ENCODE data around the gene DUSP14.

Gene DUSP14

GRCh38 chr17:37541880-37542660 is 52.4 kb downstream of the DUSP14 start:
- no peak for TF ChIP-seq TAF1 (IDR thresholded peaks at IDR 0.05; ENCODE audit: borderline replicate concordance, insufficient read depth, low read length)
- no peak for TF ChIP-seq FOXP2 (optimal IDR thresholded peaks at IDR 0.05; ENCODE audit: borderline replicate concordance, extremely low read depth, extremely low read length, insufficient read depth)
- TF ChIP-seq SIN3A (IDR thresholded peaks at IDR 0.05; ENCODE audit: borderline replicate concordance, insufficient read depth, low read length) = no peak
- no peak for TF ChIP-seq REST (IDR thresholded peaks at IDR 0.05; ENCODE audit: insufficient read depth in 1 of 2, low read depth in 2 of 2, low read length in 2 of 2)

DNA sequence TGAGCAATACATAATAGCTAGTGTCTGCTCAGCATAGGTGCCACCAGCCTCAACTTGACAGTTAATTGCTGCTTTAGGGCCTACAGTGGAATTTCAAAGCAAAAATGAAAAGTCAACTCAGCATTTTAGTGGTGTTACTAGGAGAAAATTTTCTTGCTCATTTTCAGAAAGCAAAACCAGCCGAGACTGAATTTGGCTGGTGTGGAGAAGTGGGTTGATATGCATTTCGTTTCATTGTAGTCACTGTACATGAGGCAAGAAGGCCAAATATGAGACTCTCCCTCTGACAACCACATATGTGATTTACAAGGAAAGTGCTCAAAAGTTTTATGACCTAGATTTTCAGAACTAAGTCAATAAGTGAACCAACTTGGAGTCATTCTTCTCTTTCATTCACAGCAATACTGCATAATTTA is 54.0 kb downstream of the DUSP14 start:
- no peak for TF ChIP-seq REST (IDR thresholded peaks at IDR 0.05; ENCODE audit: insufficient read depth in 1 of 2, low read depth in 2 of 2, low read length in 2 of 2)
- no peak for TF ChIP-seq POLR2AphosphoS5 (IDR thresholded peaks at IDR 0.05; ENCODE audit: low read depth, low read length)
- no peak for TF ChIP-seq TAF1 (IDR thresholded peaks at IDR 0.05; ENCODE audit: borderline replicate concordance, insufficient read depth, low read length)
- TF ChIP-seq SIN3A (IDR thresholded peaks at IDR 0.05; ENCODE audit: borderline replicate concordance, insufficient read depth, low read length) = no peak
- no peak for TF ChIP-seq FOXP2 (optimal IDR thresholded peaks at IDR 0.05; ENCODE audit: borderline replicate concordance, extremely low read depth, extremely low read length, insufficient read depth)

DNA sequence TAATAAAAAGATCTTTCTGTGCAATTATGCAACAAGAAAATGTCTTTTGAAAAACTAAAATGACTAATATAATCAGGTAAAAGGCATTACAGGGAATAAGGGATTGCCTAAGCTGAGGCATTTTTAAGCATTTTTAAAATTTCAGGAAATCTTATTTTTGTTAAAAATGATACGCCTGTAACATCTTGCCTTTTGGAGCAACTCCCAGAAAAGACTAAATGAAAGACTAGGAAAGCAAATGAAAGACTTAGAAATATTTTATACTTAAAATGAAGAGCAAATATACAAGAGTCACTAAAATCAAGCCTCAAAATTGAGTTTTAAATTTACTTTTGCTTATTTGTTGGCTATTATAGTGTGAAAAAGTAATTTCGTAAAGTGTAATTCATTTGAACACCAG is 55.8 kb downstream of the DUSP14 start:
- TF ChIP-seq FOXP2 (optimal IDR thresholded peaks at IDR 0.05; ENCODE audit: borderline replicate concordance, extremely low read depth, extremely low read length, insufficient read depth) = no peak
- no peak for TF ChIP-seq REST (IDR thresholded peaks at IDR 0.05; ENCODE audit: insufficient read depth in 1 of 2, low read depth in 2 of 2, low read length in 2 of 2)
- TF ChIP-seq SIN3A (IDR thresholded peaks at IDR 0.05; ENCODE audit: borderline replicate concordance, insufficient read depth, low read length) = no peak
- no peak for TF ChIP-seq POLR2AphosphoS5 (IDR thresholded peaks at IDR 0.05; ENCODE audit: low read depth, low read length)
- TF ChIP-seq TAF1 (IDR thresholded peaks at IDR 0.05; ENCODE audit: borderline replicate concordance, insufficient read depth, low read length) = no peak

DNA sequence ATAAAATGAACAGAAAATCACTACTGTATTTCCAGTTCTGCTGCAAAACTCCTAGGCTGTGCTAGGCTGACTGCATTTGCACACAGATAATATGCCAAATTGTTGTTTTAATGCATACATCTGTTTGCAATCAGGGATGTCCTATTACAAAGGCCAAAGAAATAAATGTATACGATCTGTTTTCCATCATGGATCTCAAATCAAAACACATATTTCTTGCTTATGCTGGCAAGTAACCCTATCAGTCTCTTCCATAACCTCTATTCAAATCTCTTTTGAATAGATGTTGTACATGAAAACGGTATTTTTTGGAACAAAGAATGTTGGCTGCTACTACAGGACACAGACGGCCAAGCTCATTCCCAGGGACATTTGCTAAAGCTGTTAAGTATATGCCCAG is 56.6 kb downstream of the DUSP14 start:
- no peak for TF ChIP-seq SIN3A (IDR thresholded peaks at IDR 0.05; ENCODE audit: borderline replicate concordance, insufficient read depth, low read length)
- TF ChIP-seq POLR2AphosphoS5 (IDR thresholded peaks at IDR 0.05; ENCODE audit: low read depth, low read length) = no peak
- TF ChIP-seq REST (IDR thresholded peaks at IDR 0.05; ENCODE audit: insufficient read depth in 1 of 2, low read depth in 2 of 2, low read length in 2 of 2) = no peak
- no peak for TF ChIP-seq FOXP2 (optimal IDR thresholded peaks at IDR 0.05; ENCODE audit: borderline replicate concordance, extremely low read depth, extremely low read length, insufficient read depth)
- TF ChIP-seq TAF1 (IDR thresholded peaks at IDR 0.05; ENCODE audit: borderline replicate concordance, insufficient read depth, low read length) = no peak

Measured in PFSK-1 (cell line).